Measurements from ENCODE around the gene SUFU. TPM values are rescaled to one million over a fixed set of nuclear protein-coding genes. Genes with fewer than 3 reads are reported as not detected.
A peak's percentile ranks its signal among the peaks of the same experiment; 100 is the strongest.

SUFU gene
- total RNA-seq, 1 donor from 2014 or later, result 19.9 TPM

- H3K27ac Mint-ChIP-seq (ENCODE audit: unreplicated experiment), result peak overlapping the region; percentile 43
- peaks cover 4% of the 10 kb centered on the region for H3K27me3 Mint-ChIP-seq (ENCODE audit: unreplicated experiment)
- no peak overlapping the region for H3K4me3 Mint-ChIP-seq (ENCODE audit: unreplicated experiment)
- H3K9me3 Mint-ChIP-seq (ENCODE audit: unreplicated experiment), result peaks cover 12% of the 10 kb centered on the region
- H3K4me1 Mint-ChIP-seq (ENCODE audit: low read depth, unreplicated experiment), result peaks cover 22% of the 10 kb centered on the region
- DNase-seq, result no peak
- H3K36me3 Mint-ChIP-seq (ENCODE audit: unreplicated experiment), result peaks cover 9% of the 10 kb centered on the region
- TF ChIP-seq CTCF (IDR thresholded peaks at IDR 0.05; ENCODE audit: partially characterized antibody, unreplicated experiment), result no peak
These were observed 117.9 kb downstream of the SUFU start for GRCh38 chr10:102621443-102622325.

- no peak for TF ChIP-seq CTCF (IDR thresholded peaks at IDR 0.05; ENCODE audit: partially characterized antibody, unreplicated experiment)
- peaks cover 31% of the 10 kb centered on the region for H3K4me1 Mint-ChIP-seq (ENCODE audit: low read depth, unreplicated experiment)
- H3K9me3 Mint-ChIP-seq (ENCODE audit: unreplicated experiment), result peaks cover 12% of the 10 kb centered on the region
These were observed 120.3 kb downstream of the SUFU start for GRCh38 chr10:102624094-102624493.

GRCh38 chr10:102624751-102625645, 121.2 kb downstream of the SUFU start:
- H3K27me3 Mint-ChIP-seq (ENCODE audit: unreplicated experiment), result peaks cover 4% of the 10 kb centered on the region
- peaks cover 12% of the 10 kb centered on the region for H3K9me3 Mint-ChIP-seq (ENCODE audit: unreplicated experiment)
- H3K4me1 Mint-ChIP-seq (ENCODE audit: low read depth, unreplicated experiment), result peaks cover 31% of the 10 kb centered on the region
- H3K36me3 Mint-ChIP-seq (ENCODE audit: unreplicated experiment), result peaks cover 9% of the 10 kb centered on the region
- H3K27ac Mint-ChIP-seq (ENCODE audit: unreplicated experiment), result no peak overlapping the region
- H3K4me3 Mint-ChIP-seq (ENCODE audit: unreplicated experiment), result peak overlapping the region; percentile 20
- no peak for TF ChIP-seq CTCF (IDR thresholded peaks at IDR 0.05; ENCODE audit: partially characterized antibody, unreplicated experiment)
- DNase-seq, result no peak

More at GRCh38 chr10:102624094-102624493, 120.3 kb downstream of the SUFU start:
- peaks cover 4% of the 10 kb centered on the region for H3K27me3 Mint-ChIP-seq (ENCODE audit: unreplicated experiment)
- H3K4me3 Mint-ChIP-seq (ENCODE audit: unreplicated experiment), result peak overlapping the region; percentile 20
- peaks cover 9% of the 10 kb centered on the region for H3K36me3 Mint-ChIP-seq (ENCODE audit: unreplicated experiment)
- no peak for DNase-seq
- H3K27ac Mint-ChIP-seq (ENCODE audit: unreplicated experiment), result peak overlapping the region; percentile 8

- no peak for TF ChIP-seq CTCF (IDR thresholded peaks at IDR 0.05; ENCODE audit: partially characterized antibody, unreplicated experiment)
- peaks cover 16% of the 10 kb centered on the region for H3K9me3 Mint-ChIP-seq (ENCODE audit: unreplicated experiment)
- H3K36me3 Mint-ChIP-seq (ENCODE audit: unreplicated experiment), result peaks cover 9% of the 10 kb centered on the region
- H3K4me1 Mint-ChIP-seq (ENCODE audit: low read depth, unreplicated experiment), result peaks cover 36% of the 10 kb centered on the region
- peaks cover 6% of the 10 kb centered on the region for H3K27me3 Mint-ChIP-seq (ENCODE audit: unreplicated experiment)
- no peak for DNase-seq
- no peak overlapping the region for H3K27ac Mint-ChIP-seq (ENCODE audit: unreplicated experiment)
- H3K4me3 Mint-ChIP-seq (ENCODE audit: unreplicated experiment), result no peak overlapping the region
These were observed 122.4 kb downstream of the SUFU start for GRCh38 chr10:102626026-102626685.
